Adrenal gland (tissue), 5 donors: ENCODE results near the gene CHST3.
A peak's percentile ranks its signal among the peaks of the same experiment; 100 is the strongest.

Experiments
- CTCF ChIP-seq, 6 experiments: fragments of 450-650 bp in 4 of 6; fragments of 200-600 bp in 2 of 6; sonication (generic) in 1 of 6; IDR thresholded peaks; 1 replicate in 5 of 6; 2 replicates in 1 of 6; pipeline versions ENCODE4 v1.5.1 to v1.8.0; 2016 to 2021; ENCODE audit warnings: antibody characterized with exemption in 6 of 6, mild to moderate bottlenecking in 2 of 6, moderate library complexity in 1 of 6
- POLR2A ChIP-seq, 2 donors: fragments of 450-650 bp; IDR thresholded peaks; one replicate each; pipeline ENCODE4 v1.6.1; 2017; ENCODE audit warnings: antibody characterized with exemption in 2 of 2, mild to moderate bottlenecking in 2 of 2, moderate library complexity in 1 of 2
- donor health status: DM: no; HTN: no; CAD: no.

- TF ChIP-seq CTCF (IDR thresholded peaks at IDR 0.05) (peak; percentile 18 to 87 (median 71)), POLR2A (IDR thresholded peaks at IDR 0.05) (no peak)
These were observed 80.3 kb downstream of the CHST3 start for GRCh38 chr10:72044417-72045041.
